Naive thymus-derived CD4-positive, alpha-beta T cell (primary cell): ENCODE results near the gene SNED1. TPM values are rescaled to one million over a fixed set of nuclear protein-coding genes. Genes with fewer than 3 reads are reported as not detected.

Experiments used
- ATAC-seq: fragments of 150-1000 bp; cut with Tn5 transposase; 2 replicates; pipeline ENCODE4 v1.10.0; 2021; ENCODE audit warnings: mild to moderate bottlenecking, moderate library complexity
- CTCF ChIA-PET: fragments of 350-600 bp; sonication (Branson Sonifier 250); formaldehyde crosslinking; loops from one replicate; lab custom pipeline; 2021; ENCODE audit warnings: antibody characterized with exemption; lab: Charles Lee
- POLR2A ChIA-PET: fragments of 350-600 bp; sonication (Branson Sonifier 250); formaldehyde crosslinking; loops from one replicate; lab custom pipeline; 2021; ENCODE audit warnings: antibody characterized with exemption, inconsistent platforms; lab: Charles Lee
- DNase-seq, 9 donors: peaks; one replicate each; pipeline versions ENCODE4 v3.0.0 to v3.0.0-alpha.2; 2020 to 2022; ENCODE audit warnings: mixed read lengths in 1 of 9
- H3K27ac ChIP-seq: one replicate; pipeline ENCODE4 v1.7.0; 2013; ENCODE audit warnings: mild to moderate bottlenecking, low read depth, low read length, moderate library complexity
- H3K27me3 ChIP-seq, 2 donors: one replicate each; pipeline ENCODE4 v1.7.0; 2013; ENCODE audit warnings: low read length in 2 of 2, mild to moderate bottlenecking in 2 of 2, moderate library complexity in 2 of 2; ENCODE audit not compliant: control insufficient read depth in 2 of 2, insufficient read depth in 2 of 2
- H3K36me3 ChIP-seq, 3 experiments: 1 replicate in 2 of 3; 2 replicates in 1 of 3; pipeline ENCODE4 v1.7.0; 2013; ENCODE audit warnings: low read length in 3 of 3, mild to moderate bottlenecking in 3 of 3, moderate library complexity in 1 of 3; ENCODE audit not compliant: insufficient read depth in 3 of 3, control insufficient read depth in 2 of 3
- H3K4me1 ChIP-seq, 2 donors: one replicate each; pipeline ENCODE4 v1.7.0; 2013; ENCODE audit warnings: low read length in 2 of 2, mild to moderate bottlenecking in 2 of 2, moderate library complexity in 1 of 2; ENCODE audit not compliant: control insufficient read depth in 2 of 2, insufficient read depth in 2 of 2
- H3K4me3 ChIP-seq: 2 replicates; pipeline ENCODE4 v1.7.0; 2013; ENCODE audit warnings: mild to moderate bottlenecking, low read length
- H3K9me3 ChIP-seq, 3 experiments: 1 replicate in 2 of 3; 2 replicates in 1 of 3; pipeline ENCODE4 v1.7.0; 2013; ENCODE audit warnings: low read length in 3 of 3; ENCODE audit not compliant: control insufficient read depth in 2 of 3
- H3K27ac Mint-ChIP-seq, 9 donors: one replicate each; pipeline ENCODE4 v1.8.0; 2020 to 2022; ENCODE audit warnings: mixed read lengths in 9 of 9, mild to moderate bottlenecking in 8 of 9, moderate library complexity in 5 of 9, inconsistent platforms in 2 of 9
- H3K27me3 Mint-ChIP-seq, 5 donors: one replicate each; pipeline ENCODE4 v1.8.0; 2021 to 2022; ENCODE audit warnings: mixed read lengths in 5 of 5, mild to moderate bottlenecking in 1 of 5
- H3K36me3 Mint-ChIP-seq, 5 donors: one replicate each; pipeline ENCODE4 v1.8.0; 2020 to 2022; ENCODE audit warnings: mixed read lengths in 5 of 5, mild to moderate bottlenecking in 3 of 5, inconsistent platforms in 1 of 5
- H3K4me1 Mint-ChIP-seq, 7 donors: one replicate each; pipeline ENCODE4 v1.8.0; 2020 to 2022; ENCODE audit warnings: mixed read lengths in 7 of 7, mild to moderate bottlenecking in 3 of 7, inconsistent platforms in 1 of 7
- H3K4me3 Mint-ChIP-seq, 10 donors: one replicate each; pipeline ENCODE4 v1.8.0; 2020 to 2022; ENCODE audit warnings: mild to moderate bottlenecking in 10 of 10, mixed read lengths in 10 of 10, moderate library complexity in 6 of 10, inconsistent platforms in 2 of 10
- H3K9me3 Mint-ChIP-seq, 11 donors: one replicate each; pipeline ENCODE4 v1.8.0; 2020 to 2022; ENCODE audit warnings: mixed read lengths in 11 of 11, mild to moderate bottlenecking in 4 of 11, inconsistent platforms in 1 of 11, moderate library complexity in 1 of 11
- intact Hi-C, 2 donors: fragments of 100-400 bp; cut with micrococcal nuclease; formaldehyde crosslinking; loops; one replicate each; pipeline ENCODE4 v1.15.1; 2023
- polyA plus RNA-seq, 2 donors: library from polyadenylated mRNA; unstranded; fragments of 300-500 nt; fragmentation: Illumina TruSeq; gene quantifications; one replicate each; pipeline ENCODE4 v1.2.3, GENCODE V29; 2021
- total RNA-seq, 6 experiments: library from RNA in 5 of 6; stranded (reverse) in 5 of 6; gene quantifications; 1 replicate in 5 of 6; 2 replicates in 1 of 6; pipeline ENCODE4 v1.2.3 and lab custom pipeline; 2021 to 2026

The SNED1 gene
- total and polyA plus RNA-seq, 7 experiments from 2014 or later, result 1.0 to 120 (median 32.9) TPM

DNA sequence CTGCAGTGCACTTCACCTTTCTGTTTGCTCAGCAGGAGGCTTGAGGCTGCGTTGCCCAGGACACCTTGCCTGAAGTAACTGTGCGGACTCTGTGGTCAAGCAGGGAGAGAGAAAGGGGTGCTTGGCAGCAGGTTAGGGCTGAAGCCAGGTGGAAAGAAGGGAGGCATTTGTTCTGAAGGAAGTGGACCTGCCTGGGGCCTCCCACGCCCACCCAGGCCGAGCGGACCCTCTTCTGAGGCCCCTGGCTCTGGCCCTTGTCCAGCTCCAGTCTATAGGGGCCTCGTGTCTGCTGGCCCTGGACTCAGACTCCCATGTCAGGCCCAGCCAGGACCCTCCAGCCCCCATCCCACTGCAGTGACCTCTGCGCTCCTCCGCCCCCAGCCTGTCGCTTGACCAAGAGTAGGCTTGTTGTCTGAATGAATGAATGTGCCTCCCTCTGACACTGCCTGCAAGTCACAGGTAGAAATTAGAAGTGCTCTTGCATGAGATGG is 2.5 kb downstream of the SNED1 start:
- peaks cover 4 to 18% (median 13%) of the 10 kb centered on the region in 7 donors for H3K4me1 Mint-ChIP-seq
- peaks cover 4 to 12% (median 10%) of the 10 kb centered on the region in 5 donors for H3K36me3 Mint-ChIP-seq
- no peak overlapping the region for H3K27ac ChIP-seq
- H3K27ac Mint-ChIP-seq, result peak overlapping the region in 1 of 9 donors; percentile 18
- H3K27me3 ChIP-seq, result no peaks in the 10 kb centered on the region
- no peaks in the 10 kb centered on the region for H3K36me3 ChIP-seq
- H3K4me1 ChIP-seq, result no peaks in the 10 kb centered on the region
- intact Hi-C loops, result no loop called here
- H3K4me3 ChIP-seq, result no peak overlapping the region
- peaks cover 0 to 28% (median 13%) of the 10 kb centered on the region in 11 donors for H3K9me3 Mint-ChIP-seq
- ChIA-PET CTCF (no interaction called here), POLR2A (no interaction called here)
- H3K9me3 ChIP-seq, result peaks cover 0 to 18% (median 8%) of the 10 kb centered on the region in 3 experiments
- DNase-seq, result no peak
- H3K4me3 Mint-ChIP-seq, result peak overlapping the region in 4 of 10 donors; percentile 67 to 94 (median 74)
- no peak for ATAC-seq
- H3K27me3 Mint-ChIP-seq, result peaks cover 0 to 36% (median 20%) of the 10 kb centered on the region in 5 donors

- POLR2A ChIA-PET, result interaction anchor here (0.6 kb wide), 1 partner anchor 23 kb away, joined by 3 read pairs; no protein-coding TSS in a partner anchor
- intact Hi-C loops, result no loop called here
- Mint-ChIP-seq H3K27me3 (peaks cover 0 to 42% (median 19%) of the 10 kb centered on the region in 5 donors), H3K4me1 (peaks cover 4 to 26% (median 17%) of the 10 kb centered on the region in 7 donors), H3K27ac (peak overlapping the region in 1 of 9 donors; percentile 63), H3K9me3 (peaks cover 0 to 33% (median 15%) of the 10 kb centered on the region in 11 donors), H3K36me3 (peaks cover 4 to 15% (median 11%) of the 10 kb centered on the region in 5 donors), H3K4me3 (peak overlapping the region in 2 of 10 donors; percentile 41 to 94)
- H3K27me3 ChIP-seq, result no peaks in the 10 kb centered on the region
- H3K27ac ChIP-seq, result no peak overlapping the region
- no peaks in the 10 kb centered on the region for H3K36me3 ChIP-seq
- CTCF ChIA-PET, result no interaction called here
- no peak overlapping the region for H3K4me3 ChIP-seq
- H3K4me1 ChIP-seq, result no peaks in the 10 kb centered on the region
- H3K9me3 ChIP-seq, result peaks cover 0 to 18% (median 8%) of the 10 kb centered on the region in 3 experiments
- DNase-seq (no peak), ATAC-seq (no peak)
Measured at GRCh38 chr2:241001413-241002274, 3.2 kb downstream of the SNED1 start.

GRCh38 chr2:241002275-241003046 is 4.0 kb downstream of the SNED1 start:
- no peak for ATAC-seq
- H3K27ac ChIP-seq, result no peak overlapping the region
- H3K27ac Mint-ChIP-seq, result peak overlapping the region in 1 of 9 donors; percentile 63
- peaks cover 0 to 33% (median 15%) of the 10 kb centered on the region in 11 donors for H3K9me3 Mint-ChIP-seq
- H3K4me1 Mint-ChIP-seq, result peaks cover 2 to 34% (median 18%) of the 10 kb centered on the region in 7 donors
- H3K27me3 ChIP-seq, result no peaks in the 10 kb centered on the region
- no peaks in the 10 kb centered on the region for H3K4me1 ChIP-seq
- H3K9me3 ChIP-seq, result peaks cover 0 to 18% (median 8%) of the 10 kb centered on the region in 3 experiments
- intact Hi-C loops, result no loop called here
- ChIA-PET POLR2A (no interaction called here), CTCF (no interaction called here)
- DNase-seq, result no peak
- H3K36me3 Mint-ChIP-seq, result peaks cover 4 to 15% (median 11%) of the 10 kb centered on the region in 5 donors
- no peak overlapping the region for H3K4me3 ChIP-seq
- H3K4me3 Mint-ChIP-seq, result peak overlapping the region in 1 of 10 donors; percentile 94
- H3K36me3 ChIP-seq, result no peaks in the 10 kb centered on the region
- H3K27me3 Mint-ChIP-seq, result peaks cover 0 to 39% (median 14%) of the 10 kb centered on the region in 5 donors

GRCh38 chr2:241003047-241003360 is 4.6 kb downstream of the SNED1 start:
- ChIA-PET POLR2A (interaction anchor here (0.7 kb wide), 1 partner anchor 83 kb away, joined by 3 read pairs; no protein-coding TSS in a partner anchor), CTCF (no interaction called here)
- intact Hi-C loops, result no loop called here
- Mint-ChIP-seq H3K36me3 (peaks cover 4 to 15% (median 11%) of the 10 kb centered on the region in 5 donors), H3K4me1 (peaks cover 0 to 34% (median 16%) of the 10 kb centered on the region in 7 donors), H3K27me3 (peaks cover 0 to 40% (median 12%) of the 10 kb centered on the region in 5 donors), H3K4me3 (no peak overlapping the region), H3K27ac (no peak overlapping the region), H3K9me3 (peaks cover 0 to 33% (median 15%) of the 10 kb centered on the region in 11 donors)
- no peaks in the 10 kb centered on the region for H3K4me1 ChIP-seq
- no peak for ATAC-seq
- no peaks in the 10 kb centered on the region for H3K27me3 ChIP-seq
- no peaks in the 10 kb centered on the region for H3K36me3 ChIP-seq
- H3K4me3 ChIP-seq, result no peak overlapping the region
- peaks cover 0 to 18% (median 8%) of the 10 kb centered on the region in 3 experiments for H3K9me3 ChIP-seq
- no peak for DNase-seq
- H3K27ac ChIP-seq, result no peak overlapping the region

- H3K4me3 ChIP-seq, result no peak overlapping the region
- no peaks in the 10 kb centered on the region for H3K36me3 ChIP-seq
- peaks cover 0 to 18% (median 8%) of the 10 kb centered on the region in 3 experiments for H3K9me3 ChIP-seq
- H3K36me3 Mint-ChIP-seq, result peaks cover 4 to 15% (median 11%) of the 10 kb centered on the region in 5 donors
- no peak overlapping the region for H3K4me3 Mint-ChIP-seq
- no peak overlapping the region for H3K27ac Mint-ChIP-seq
- H3K27me3 ChIP-seq, result no peaks in the 10 kb centered on the region
- ATAC-seq (no peak), DNase-seq (no peak)
- ChIA-PET CTCF (no interaction called here), POLR2A (interaction anchor here (0.7 kb wide), 1 partner anchor 83 kb away, joined by 3 read pairs; no protein-coding TSS in a partner anchor)
- no peaks in the 10 kb centered on the region for H3K4me1 ChIP-seq
- peaks cover 0 to 40% (median 12%) of the 10 kb centered on the region in 5 donors for H3K27me3 Mint-ChIP-seq
- no peak overlapping the region for H3K27ac ChIP-seq
- H3K4me1 Mint-ChIP-seq, result peaks cover 0 to 34% (median 16%) of the 10 kb centered on the region in 7 donors
- intact Hi-C loops, result no loop called here
- H3K9me3 Mint-ChIP-seq, result peaks cover 0 to 33% (median 15%) of the 10 kb centered on the region in 11 donors
Measured at GRCh38 chr2:241003369-241003768, 5.0 kb downstream of the SNED1 start.
